PFSK-1 (cell line): ENCODE data around the gene ARHGAP42.

Experiments
- FOXP2 ChIP-seq: optimal IDR thresholded peaks from 2 replicates; pipeline ENCODE3; 2011; ENCODE audit warnings: borderline replicate concordance, control low read depth, inconsistent platforms; ENCODE audit not compliant: insufficient read depth; ENCODE audit errors: extremely low read length, extremely low read depth
- POLR2AphosphoS5 ChIP-seq: IDR thresholded peaks from 2 replicates; pipeline ENCODE4 v1.6.1; 2012; ENCODE audit warnings: low read depth, mild to moderate bottlenecking, control low read depth, low read length, moderate library complexity
- REST ChIP-seq, 2 experiments: IDR thresholded peaks; 2 replicates each; pipeline versions ENCODE4 v1.6.1 to v1.8.0; 2011 to 2012; ENCODE audit warnings: low read depth in 2 of 2, low read length in 2 of 2, control low read depth in 1 of 2, inconsistent platforms in 1 of 2, mild to moderate bottlenecking in 1 of 2, moderate library complexity in 1 of 2; ENCODE audit not compliant: insufficient read depth in 1 of 2
- SIN3A ChIP-seq: IDR thresholded peaks from 2 replicates; pipeline ENCODE4 v1.6.1; 2012; ENCODE audit warnings: mild to moderate bottlenecking, low read length, moderate library complexity, borderline replicate concordance; ENCODE audit not compliant: insufficient read depth
- TAF1 ChIP-seq: IDR thresholded peaks from 2 replicates; pipeline ENCODE4 v1.6.1; 2012; ENCODE audit warnings: low read length, control low read depth, borderline replicate concordance; ENCODE audit not compliant: insufficient read depth

Gene ARHGAP42

GRCh38 chr11:100805506-100806199 is 118.6 kb downstream of the ARHGAP42 start:
- TF ChIP-seq REST (IDR thresholded peaks at IDR 0.05; ENCODE audit: insufficient read depth in 1 of 2, low read depth in 2 of 2, low read length in 2 of 2) (no peak), POLR2AphosphoS5 (no peak), FOXP2 (no peak), TAF1 (no peak), SIN3A (no peak)

- no peak for TF ChIP-seq TAF1
- TF ChIP-seq POLR2AphosphoS5: no peak
- TF ChIP-seq REST (IDR thresholded peaks at IDR 0.05; ENCODE audit: insufficient read depth in 1 of 2, low read depth in 2 of 2, low read length in 2 of 2): no peak
- TF ChIP-seq FOXP2: no peak
- TF ChIP-seq SIN3A: no peak
Observed at GRCh38 chr11:100806296-100806695, 119.2 kb downstream of the ARHGAP42 start.

- TF ChIP-seq TAF1 (no peak), SIN3A (no peak), FOXP2 (no peak), POLR2AphosphoS5 (no peak), REST (IDR thresholded peaks at IDR 0.05; ENCODE audit: insufficient read depth in 1 of 2, low read depth in 2 of 2, low read length in 2 of 2) (no peak)
Observed at GRCh38 chr11:100808904-100809491, 121.9 kb downstream of the ARHGAP42 start.

- TF ChIP-seq SIN3A (no peak), POLR2AphosphoS5 (no peak), REST (IDR thresholded peaks at IDR 0.05; ENCODE audit: insufficient read depth in 1 of 2, low read depth in 2 of 2, low read length in 2 of 2) (no peak), TAF1 (no peak)
Observed at GRCh38 chr11:100810146-100810545, 123.1 kb downstream of the ARHGAP42 start.

- TF ChIP-seq TAF1: no peak
- no peak for TF ChIP-seq POLR2AphosphoS5
- TF ChIP-seq SIN3A: no peak
- no peak for TF ChIP-seq FOXP2
- no peak for TF ChIP-seq REST (IDR thresholded peaks at IDR 0.05; ENCODE audit: insufficient read depth in 1 of 2, low read depth in 2 of 2, low read length in 2 of 2)
Observed at GRCh38 chr11:100810666-100811065, 123.6 kb downstream of the ARHGAP42 start.
